ENCODE results near the gene ITPR1.

ITPR1 gene

GRCh38 chr3:4855676-4856075, 362.5 kb downstream of the ITPR1 start:
- DNase-seq (ENCODE audit: low read depth) = no peak

GRCh38 chr3:4856136-4856535, 363.0 kb downstream of the ITPR1 start:
- DNase-seq (ENCODE audit: low read depth) = no peak

DNA sequence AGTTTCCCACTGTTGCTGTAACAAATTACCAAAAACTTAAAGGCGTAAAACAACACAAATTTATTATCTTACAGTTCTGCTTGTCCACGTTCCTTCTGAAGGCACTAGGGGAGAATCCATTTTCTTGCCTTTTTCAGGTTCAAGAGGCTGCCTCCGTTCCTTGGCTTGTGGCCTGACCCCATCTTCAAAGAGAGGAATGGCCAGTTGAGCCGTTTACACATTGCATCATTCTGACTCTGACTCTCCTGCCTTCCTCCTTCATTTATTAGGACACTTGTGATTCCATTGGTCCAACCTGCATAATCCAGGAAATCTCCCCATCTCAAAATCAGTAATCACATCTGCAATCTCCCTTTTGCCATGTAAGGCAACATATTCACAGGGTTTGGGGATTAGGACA, 363.4 kb downstream of the ITPR1 start:
- DNase-seq (ENCODE audit: low read depth) = no peak

DNA sequence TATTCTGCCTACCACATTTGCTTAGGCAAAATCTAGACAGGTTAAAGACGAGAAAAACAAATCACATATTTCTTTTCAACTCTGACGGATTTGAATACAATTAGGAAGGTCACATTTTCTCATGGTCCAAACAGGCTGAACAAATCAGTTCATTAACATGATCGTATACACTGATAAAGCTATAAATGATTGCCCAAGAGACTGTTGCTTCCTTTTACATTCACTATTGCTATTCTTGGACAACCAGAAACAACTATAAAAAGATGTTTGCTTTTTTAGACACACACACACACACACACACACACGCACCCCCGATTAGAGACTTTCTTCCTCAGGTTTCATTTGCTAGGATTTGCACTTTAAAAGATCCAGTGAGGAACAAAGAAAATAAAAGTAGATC, 363.8 kb downstream of the ITPR1 start:
- DNase-seq (ENCODE audit: low read depth) = no peak

- DNase-seq (ENCODE audit: low read depth) = no peak
These were observed 366.6 kb downstream of the ITPR1 start for GRCh38 chr3:4859788-4860187.

DNA sequence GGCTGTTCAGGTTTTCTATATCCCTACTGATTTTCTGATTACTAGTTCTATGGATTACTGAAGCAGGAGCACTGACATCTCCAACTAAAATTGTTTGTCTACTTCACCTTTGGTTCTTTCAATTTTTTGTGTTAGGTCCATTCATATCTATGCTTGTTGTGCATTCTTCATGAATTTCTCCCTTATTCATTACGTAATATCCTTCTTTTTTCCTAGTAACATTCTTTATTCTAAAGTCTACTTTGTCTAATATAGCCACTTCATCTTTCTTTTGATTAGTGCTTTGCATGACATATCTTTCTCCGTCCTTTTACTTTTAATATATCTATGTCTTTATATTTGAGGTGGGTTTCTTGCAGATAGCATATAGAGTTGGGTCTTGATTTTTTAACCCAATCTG, 369.8 kb downstream of the ITPR1 start:
- no peak for DNase-seq (ENCODE audit: low read depth)

DNA sequence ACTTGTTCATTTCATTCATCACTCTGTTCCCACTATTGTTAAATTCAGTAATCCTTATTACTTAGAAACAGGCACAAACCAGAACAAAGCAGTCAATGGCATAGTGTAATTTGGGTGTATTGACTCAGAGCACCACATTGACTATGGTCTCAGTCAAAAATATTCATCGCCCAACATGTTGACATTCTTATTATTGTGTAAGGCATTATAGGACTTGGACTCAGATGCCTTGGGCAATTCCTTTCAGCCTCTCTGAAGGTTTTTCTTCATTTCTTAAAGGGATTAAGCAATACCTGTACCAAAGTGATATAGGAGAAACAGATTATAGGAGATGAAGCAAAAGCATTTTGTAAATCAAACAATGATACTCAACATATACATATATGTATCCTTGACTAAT, 371.4 kb downstream of the ITPR1 start:
- DNase-seq (ENCODE audit: low read depth) = no peak

DNA sequence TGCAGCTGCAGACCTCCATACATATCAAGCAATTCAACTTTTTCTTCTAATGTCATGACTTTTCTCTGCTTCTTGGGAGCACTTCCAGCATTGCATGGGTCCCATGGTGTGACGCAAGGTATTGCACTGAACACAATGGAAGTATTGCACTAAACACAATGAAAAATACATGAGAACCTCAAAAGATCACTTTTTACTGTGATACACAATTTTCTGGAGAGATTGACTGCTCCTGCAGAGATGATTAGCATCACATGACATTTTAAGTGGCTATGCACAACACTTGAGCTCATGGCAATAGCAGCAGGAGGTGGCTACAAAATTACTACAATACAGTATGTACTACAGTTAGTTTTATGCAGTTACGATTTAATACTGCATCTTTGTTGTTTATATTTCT, 372.6 kb downstream of the ITPR1 start:
- no peak for DNase-seq (ENCODE audit: low read depth)

DNA sequence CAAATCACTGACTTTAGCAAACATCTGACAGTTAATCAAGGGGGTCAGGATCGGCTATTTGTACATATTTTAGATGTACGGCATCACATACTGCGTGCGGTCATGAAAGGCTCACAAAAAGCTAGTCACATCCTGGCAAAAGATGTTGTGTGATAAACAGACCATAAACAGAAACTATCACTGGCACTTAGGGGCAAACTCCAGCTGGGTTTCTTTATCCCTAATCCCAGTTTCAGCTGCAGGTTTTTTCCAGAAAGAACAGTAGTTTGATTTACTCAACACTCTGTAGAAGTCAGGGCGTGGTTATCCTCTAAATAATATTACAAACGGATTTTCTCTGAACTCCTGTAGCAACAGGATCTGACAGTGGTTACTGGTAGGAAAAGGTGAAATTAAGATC, 373.7 kb downstream of the ITPR1 start:
- DNase-seq (ENCODE audit: low read depth) = no peak

- no peak for DNase-seq (ENCODE audit: low read depth)
These were observed 384.1 kb downstream of the ITPR1 start for GRCh38 chr3:4877173-4877787.

- no peak for DNase-seq (ENCODE audit: low read depth)
These were observed 387.7 kb downstream of the ITPR1 start for GRCh38 chr3:4880850-4881249.

GRCh38 chr3:4882548-4882947, 389.4 kb downstream of the ITPR1 start:
- DNase-seq (ENCODE audit: low read depth) = no peak

DNA sequence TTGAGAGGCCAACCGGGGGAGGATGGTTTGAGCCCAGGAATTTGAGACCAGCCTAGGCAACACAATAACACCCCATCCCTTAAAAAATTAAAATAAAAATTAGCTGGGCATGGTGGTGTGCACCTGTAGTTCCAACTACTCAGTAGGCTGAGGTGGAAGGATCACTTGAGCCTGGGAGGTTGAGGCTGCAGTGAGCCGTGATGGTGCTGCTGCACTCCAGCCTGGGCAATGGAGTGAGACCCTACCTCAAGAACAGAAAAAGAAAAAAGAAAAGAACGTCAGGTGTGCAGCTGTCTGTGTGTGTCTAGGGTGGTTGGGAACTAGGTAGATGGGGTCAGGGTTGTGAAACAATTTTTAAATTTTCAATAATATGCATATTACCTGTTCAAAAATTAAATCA, 389.9 kb downstream of the ITPR1 start:
- DNase-seq (ENCODE audit: low read depth) = no peak

GRCh38 chr3:4884888-4885287, 391.7 kb downstream of the ITPR1 start:
- no peak for DNase-seq (ENCODE audit: low read depth)

DNA sequence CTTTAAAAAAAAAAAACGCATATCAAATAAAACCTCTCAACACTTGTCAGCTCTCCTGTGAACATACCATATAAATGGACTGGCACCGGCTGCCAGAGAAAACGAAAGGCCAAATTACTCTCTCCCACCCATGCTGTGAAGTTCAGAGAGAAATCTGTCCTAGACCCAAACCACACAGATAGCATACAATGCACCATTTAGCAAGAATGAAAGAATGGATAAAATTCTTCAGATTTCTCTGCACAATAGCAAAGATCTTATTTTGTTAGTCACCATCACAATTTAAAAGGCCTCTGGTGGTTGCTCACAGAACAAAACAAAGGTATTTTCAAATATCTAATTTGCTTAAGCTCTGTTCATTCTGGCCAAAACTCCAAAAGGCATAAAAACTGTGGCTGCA, 392.2 kb downstream of the ITPR1 start:
- DNase-seq (ENCODE audit: low read depth) = no peak

- DNase-seq (ENCODE audit: low read depth) = no peak
These were observed 393.3 kb downstream of the ITPR1 start for GRCh38 chr3:4886448-4886847.

- DNase-seq (ENCODE audit: low read depth) = no peak
These were observed 394.0 kb downstream of the ITPR1 start for GRCh38 chr3:4887177-4887576.

GRCh38 chr3:4888913-4889846, 396.0 kb downstream of the ITPR1 start:
- no peak for DNase-seq (ENCODE audit: low read depth)

DNA sequence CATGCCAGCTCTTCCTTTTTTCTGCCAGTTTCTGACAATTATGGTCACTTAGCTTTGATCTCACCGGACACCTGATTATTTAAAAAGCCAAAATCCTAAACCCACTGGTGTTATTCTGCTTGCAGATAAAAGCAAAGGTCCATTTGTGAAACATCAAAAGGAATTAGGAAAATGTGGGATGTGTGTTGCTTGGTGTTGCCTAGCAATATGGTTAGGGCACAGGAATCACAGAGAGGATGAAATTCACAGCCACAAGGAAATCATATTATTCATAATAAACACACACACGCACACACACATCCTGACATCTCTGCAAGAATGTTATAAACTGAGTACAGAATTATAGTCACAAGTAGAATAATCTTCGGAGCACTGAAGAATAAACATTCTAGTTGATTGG, 396.7 kb downstream of the ITPR1 start:
- no peak for DNase-seq (ENCODE audit: low read depth)

DNA sequence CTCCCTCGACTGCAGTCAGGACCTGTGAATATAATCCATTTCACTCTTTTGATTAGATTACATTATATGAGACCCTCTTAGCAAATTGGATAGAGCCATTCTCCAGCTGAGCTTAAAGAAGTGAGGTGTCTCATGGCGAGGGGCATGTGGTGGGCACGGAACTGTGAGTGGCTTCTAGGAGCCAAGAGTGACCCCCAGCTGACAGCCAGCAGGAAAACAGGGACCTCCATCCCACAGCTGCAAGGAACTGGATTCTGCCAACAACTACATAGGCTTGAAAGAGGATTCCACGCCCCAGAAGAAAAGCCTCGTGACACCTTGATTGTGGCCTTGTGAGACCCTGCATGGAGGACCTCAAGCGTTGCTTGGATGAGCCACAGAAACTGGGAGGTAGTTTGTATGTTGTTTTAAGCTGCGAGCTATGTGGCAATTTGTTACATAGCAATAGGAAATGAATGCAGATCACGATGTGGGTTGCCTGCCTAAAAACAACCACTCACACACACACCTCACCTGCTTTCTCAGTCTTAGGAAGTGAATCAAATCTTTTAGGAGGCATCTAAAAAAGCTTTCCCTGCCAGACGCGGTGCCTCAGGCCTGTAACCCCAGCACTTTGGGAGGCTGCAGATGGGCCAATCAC, 401.9 kb downstream of the ITPR1 start:
- no peak for DNase-seq (ENCODE audit: low read depth)

DNA sequence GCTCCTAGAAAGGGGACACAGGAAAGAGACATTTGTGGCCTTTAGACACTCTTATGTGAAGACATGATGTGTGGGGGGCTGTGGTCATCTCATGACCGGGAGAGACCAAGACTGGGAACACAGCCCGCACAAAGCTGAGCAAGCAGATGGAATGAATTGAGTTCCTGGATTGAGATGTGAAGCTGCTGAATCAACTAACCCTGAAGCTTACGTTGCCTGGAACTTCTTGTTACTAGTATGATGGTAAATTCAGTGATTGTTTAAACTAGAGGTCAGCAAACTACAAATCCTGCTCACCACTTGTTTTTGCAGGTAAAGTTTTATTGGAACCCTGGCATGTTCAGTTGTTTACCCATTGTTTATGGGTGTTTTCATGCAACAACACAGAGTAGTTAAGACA, 402.7 kb downstream of the ITPR1 start:
- no peak for DNase-seq (ENCODE audit: low read depth)

All from ELR (cell line).